Liver (tissue), 9 donors: ENCODE measurements around the gene JAKMIP1. TPM values are rescaled to one million over a fixed set of nuclear protein-coding genes. Genes with fewer than 3 reads are reported as not detected.

Experiments used
- DNase-seq: peaks from one replicate; pipeline ENCODE4 v3.0.0-alpha.2; 2017; ENCODE audit warnings: low spot score
- H3K27ac ChIP-seq, 2 donors: one replicate each; pipeline ENCODE4 v1.7.0; 2013; ENCODE audit warnings: inconsistent platforms in 2 of 2, low read length in 2 of 2, control low read depth in 1 of 2, low read depth in 1 of 2, mild to moderate bottlenecking in 1 of 2
- H3K27me3 ChIP-seq, 4 donors: one replicate each; pipeline versions ENCODE4 v1.6.1 to v1.7.0; 2013; ENCODE audit warnings: low read length in 3 of 4, inconsistent platforms in 1 of 4, mild to moderate bottlenecking in 1 of 4, moderate library complexity in 1 of 4; ENCODE audit not compliant: control insufficient read depth in 4 of 4, insufficient read depth in 4 of 4
- H3K36me3 ChIP-seq, 4 donors: one replicate each; pipeline versions ENCODE4 v1.6.1 to v1.7.0; 2013; ENCODE audit warnings: low read length in 3 of 4, mild to moderate bottlenecking in 3 of 4, low read depth in 1 of 4, moderate library complexity in 1 of 4; ENCODE audit not compliant: control insufficient read depth in 4 of 4, insufficient read depth in 3 of 4
- H3K4me1 ChIP-seq, 4 donors: one replicate each; pipeline versions ENCODE4 v1.6.1 to v1.7.0; 2013; ENCODE audit warnings: low read length in 3 of 4, mild to moderate bottlenecking in 3 of 4, moderate library complexity in 1 of 4; ENCODE audit not compliant: control insufficient read depth in 4 of 4, insufficient read depth in 4 of 4
- H3K4me3 ChIP-seq, 3 donors: one replicate each; pipeline versions ENCODE4 v1.6.1 to v1.7.0; 2013; ENCODE audit warnings: low read length in 3 of 3, control low read depth in 1 of 3, low read depth in 1 of 3, mild to moderate bottlenecking in 1 of 3
- H3K9ac ChIP-seq, 2 donors: one replicate each; pipeline ENCODE4 v1.7.0; 2013; ENCODE audit warnings: low read length in 2 of 2, mild to moderate bottlenecking in 2 of 2, moderate library complexity in 2 of 2, control low read depth in 1 of 2, low read depth in 1 of 2
- H3K9me3 ChIP-seq, 4 donors: one replicate each; pipeline versions ENCODE4 v1.6.1 to v1.7.0; 2013; ENCODE audit warnings: low read length in 3 of 4; ENCODE audit not compliant: control insufficient read depth in 4 of 4
- CTCF ChIP-seq: fragments of 150-350 bp; IDR thresholded peaks from 2 replicates; pipeline ENCODE4 v1.5.1; 2017; ENCODE audit warnings: improper control_type of control experiment, low read depth, low read length; ENCODE audit not compliant: missing input control
- EGR1 ChIP-seq, 2 donors: IDR thresholded peaks; 2 replicates each; pipeline ENCODE4 v1.6.1; 2016 to 2018; ENCODE audit warnings: antibody characterized with exemption in 2 of 2, low read depth in 2 of 2
- FOXA1 ChIP-seq: IDR thresholded peaks from 2 replicates; pipeline ENCODE4 v1.6.1; 2016; ENCODE audit warnings: antibody characterized with exemption
- FOXA2 ChIP-seq: IDR thresholded peaks from 2 replicates; pipeline ENCODE4 v1.6.1; 2016; ENCODE audit warnings: antibody characterized with exemption
- GABPA ChIP-seq, 2 donors: IDR thresholded peaks in 1 of 2; conservative IDR thresholded peaks in 1 of 2; 2 replicates each; pipeline ENCODE4 v1.6.1; 2016; ENCODE audit warnings: antibody characterized with exemption in 2 of 2, mild to moderate bottlenecking in 1 of 2, moderate library complexity in 1 of 2
- HNF4A ChIP-seq, 2 donors: conservative IDR thresholded peaks; 2 replicates each; pipeline ENCODE4 v1.6.1; 2016; ENCODE audit warnings: antibody characterized with exemption in 2 of 2, mild to moderate bottlenecking in 2 of 2
- HNF4G ChIP-seq: IDR thresholded peaks from 2 replicates; pipeline ENCODE4 v1.6.1; 2016; ENCODE audit warnings: antibody characterized with exemption
- JUND ChIP-seq, 2 donors: IDR thresholded peaks; 2 replicates each; pipeline ENCODE4 v1.6.1; 2016; ENCODE audit warnings: antibody characterized with exemption in 2 of 2
- MAX ChIP-seq: IDR thresholded peaks from 2 replicates; pipeline ENCODE4 v1.6.1; 2016; ENCODE audit warnings: antibody characterized with exemption
- NR2F2 ChIP-seq: IDR thresholded peaks from 2 replicates; pipeline ENCODE4 v1.6.1; 2016; ENCODE audit warnings: antibody characterized with exemption
- RAD21 ChIP-seq, 2 donors: IDR thresholded peaks; 2 replicates each; pipeline ENCODE4 v1.6.1; 2016; ENCODE audit warnings: antibody characterized with exemption in 2 of 2, mild to moderate bottlenecking in 2 of 2
- REST ChIP-seq: IDR thresholded peaks from 2 replicates; pipeline ENCODE4 v1.6.1; 2016; ENCODE audit warnings: antibody characterized with exemption, mild to moderate bottlenecking
- RXRA ChIP-seq, 2 donors: IDR thresholded peaks; 2 replicates each; pipeline ENCODE4 v1.6.1; 2017 to 2018; ENCODE audit warnings: antibody characterized with exemption in 2 of 2, mild to moderate bottlenecking in 1 of 2
- SP1 ChIP-seq: IDR thresholded peaks from 2 replicates; pipeline ENCODE4 v1.6.1; 2018; ENCODE audit warnings: antibody characterized with exemption, mild to moderate bottlenecking
- TAF1 ChIP-seq: conservative IDR thresholded peaks from 2 replicates; pipeline ENCODE4 v1.6.1; 2016; ENCODE audit warnings: antibody characterized with exemption, mild to moderate bottlenecking
- YY1 ChIP-seq: IDR thresholded peaks from 2 replicates; pipeline ENCODE4 v1.6.1; 2016; ENCODE audit warnings: antibody characterized with exemption, mild to moderate bottlenecking
- ZBTB33 ChIP-seq: IDR thresholded peaks from 2 replicates; pipeline ENCODE4 v1.6.1; 2016; ENCODE audit warnings: antibody characterized with exemption
- WGBS: extraction: QIAGEN DNeasy Blood & Tissue Kit; methylation state at CpG from one replicate; pipeline ENCODE4 v1.1.7; 2013; 5-methylcytosine and 5-hydroxymethylcytosine counted together
- polyA plus RNA-seq, 2 donors: library from polyadenylated mRNA; stranded (reverse) in 1 of 2; unstranded in 1 of 2; fragments of 200-250 nt in 1 of 2; fragments of >200 nt in 1 of 2; fragmentation: Nextera tagmentation in 1 of 2; extraction: Ambion mirVana in 1 of 2; gene quantifications; one replicate each; pipeline versions ENCODE4 v1.2.1 to v1.2.3, GENCODE V29; 2013 to 2015
- total RNA-seq, 2 donors: library from RNA; depleted of rRNA; stranded (reverse); fragments of >200 nt; gene quantifications; one replicate each; pipeline ENCODE4 v1.2.3, GENCODE V29; 2014
- TF ChIP-seq, protein P1 (sequence below): IDR thresholded peaks from 2 replicates; pipeline ENCODE4 v1.6.1; 2016; ENCODE audit warnings: antibody characterized with exemption
- donor health status: healthy.
- donor health status: healthy.
- donor health status: healthy.
- donor health status: healthy.
- donor health status: healthy.

Gene JAKMIP1
- total and polyA plus RNA-seq, 4 donors: 0.08 to 0.50 TPM; not detected in 2

GRCh38 chr4:6165766-6166165, 34.6 kb downstream of the JAKMIP1 start (continued):
- TF ChIP-seq REST: no peak
- no peak for TF ChIP-seq FOXA1

DNA sequence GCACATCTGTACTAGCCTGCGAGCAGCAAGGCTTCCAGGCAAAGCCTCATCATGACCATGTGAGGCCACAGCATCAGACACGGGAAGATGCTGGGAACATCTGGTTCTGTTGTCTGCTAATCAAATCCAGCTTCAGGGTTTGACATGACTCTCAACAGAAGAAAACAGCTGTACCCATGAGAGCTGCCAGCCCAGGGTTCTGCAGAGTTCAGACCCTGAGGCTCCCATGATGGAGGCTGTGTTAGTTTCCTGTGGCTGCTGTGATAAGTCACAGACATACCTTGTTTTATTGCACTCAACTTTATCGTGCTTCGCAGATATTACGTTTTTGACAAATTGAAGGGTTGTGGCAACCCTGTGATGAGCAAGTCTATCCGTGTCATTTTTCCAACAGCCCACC, 37.5 kb downstream of the JAKMIP1 start:
- no peaks in the 10 kb centered on the region for H3K4me1 ChIP-seq
- H3K27me3 ChIP-seq: no peaks in the 10 kb centered on the region
- TF ChIP-seq SP1: no peak
- TF ChIP-seq, protein P1, sequence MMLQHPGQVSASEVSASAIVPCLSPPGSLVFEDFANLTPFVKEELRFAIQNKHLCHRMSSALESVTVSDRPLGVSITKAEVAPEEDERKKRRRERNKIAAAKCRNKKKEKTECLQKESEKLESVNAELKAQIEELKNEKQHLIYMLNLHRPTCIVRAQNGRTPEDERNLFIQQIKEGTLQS: no peak
- no peak for TF ChIP-seq RAD21 (IDR thresholded peaks at IDR 0.05)
- TF ChIP-seq YY1: no peak
- no peak for TF ChIP-seq FOXA1
- TF ChIP-seq MAX: no peak
- TF ChIP-seq HNF4A (conservative IDR thresholded peaks at IDR 0.05): no peak
- TF ChIP-seq EGR1 (IDR thresholded peaks at IDR 0.05; ENCODE audit: low read depth in 2 of 2): no peak
- TF ChIP-seq GABPA (IDR thresholded peaks at IDR 0.05 in 1 of 2, conservative IDR thresholded peaks at IDR 0.05 in 1 of 2): no peak
- TF ChIP-seq NR2F2: no peak
- no peak for TF ChIP-seq ZBTB33
- TF ChIP-seq CTCF: no peak
- TF ChIP-seq TAF1: no peak
- no peak for TF ChIP-seq RXRA (IDR thresholded peaks at IDR 0.05)
- TF ChIP-seq HNF4G: no peak
- no peak for TF ChIP-seq FOXA2
- TF ChIP-seq REST: no peak
- no peak for TF ChIP-seq JUND (IDR thresholded peaks at IDR 0.05)
- no peak for DNase-seq
- no peak overlapping the region for H3K27ac ChIP-seq
- H3K9me3 ChIP-seq: peaks cover 0 to 10% (median 0%) of the 10 kb centered on the region in 4 donors
- 90% methylated on average over 6 of the region's 6 CpGs for WGBS
- H3K9ac ChIP-seq: no peak overlapping the region
- H3K4me3 ChIP-seq: no peak overlapping the region
- H3K36me3 ChIP-seq: no peaks in the 10 kb centered on the region
